AG04449 (cell line): ENCODE measurements around the gene OBSCN.
"Not testable (repeated sequence)": the region's sequence is repeated elsewhere in the genome, so short reads cannot be mapped to it uniquely, and the experiment has no call there.

Source experiments
- CTCF ChIA-PET: fragments of 350-600 bp; formaldehyde crosslinking; extraction: SDS; loops from one replicate; lab custom pipeline; 2021; ENCODE audit warnings: antibody characterized with exemption; lab: Yijun Ruan, JAX
- POLR2A ChIA-PET: fragments of 400-600, 350-600 bp; formaldehyde crosslinking; extraction: SDS; loops from one replicate; lab custom pipeline; 2020; ENCODE audit warnings: antibody characterized with exemption, inconsistent platforms; lab: Yijun Ruan, JAX
- DNase-seq: peaks from one replicate; pipeline ENCODE4 v3.0.0-alpha.2; 2010; ENCODE audit warnings: low read depth, low spot score
- H3K4me3 ChIP-seq: 2 replicates; pipeline ENCODE4 v1.5.1; 2011; ENCODE audit warnings: low read depth, mild to moderate bottlenecking, control low read depth, low read length
- TF ChIP-seq, protein P1 (sequence below): IDR thresholded peaks from one replicate; pipeline ENCODE4 v1.5.1; 2011; ENCODE audit warnings: mild to moderate bottlenecking, moderate library complexity, low read length, control low read depth, inconsistent platforms; ENCODE audit not compliant: insufficient read depth; ENCODE audit errors: missing control alignments

OBSCN gene

GRCh38 chr1:228226956-228227791, 19.3 kb downstream of the OBSCN start:
- POLR2A ChIA-PET = no interaction called here
- no peak overlapping the region for H3K4me3 ChIP-seq
- TF ChIP-seq, protein P1, sequence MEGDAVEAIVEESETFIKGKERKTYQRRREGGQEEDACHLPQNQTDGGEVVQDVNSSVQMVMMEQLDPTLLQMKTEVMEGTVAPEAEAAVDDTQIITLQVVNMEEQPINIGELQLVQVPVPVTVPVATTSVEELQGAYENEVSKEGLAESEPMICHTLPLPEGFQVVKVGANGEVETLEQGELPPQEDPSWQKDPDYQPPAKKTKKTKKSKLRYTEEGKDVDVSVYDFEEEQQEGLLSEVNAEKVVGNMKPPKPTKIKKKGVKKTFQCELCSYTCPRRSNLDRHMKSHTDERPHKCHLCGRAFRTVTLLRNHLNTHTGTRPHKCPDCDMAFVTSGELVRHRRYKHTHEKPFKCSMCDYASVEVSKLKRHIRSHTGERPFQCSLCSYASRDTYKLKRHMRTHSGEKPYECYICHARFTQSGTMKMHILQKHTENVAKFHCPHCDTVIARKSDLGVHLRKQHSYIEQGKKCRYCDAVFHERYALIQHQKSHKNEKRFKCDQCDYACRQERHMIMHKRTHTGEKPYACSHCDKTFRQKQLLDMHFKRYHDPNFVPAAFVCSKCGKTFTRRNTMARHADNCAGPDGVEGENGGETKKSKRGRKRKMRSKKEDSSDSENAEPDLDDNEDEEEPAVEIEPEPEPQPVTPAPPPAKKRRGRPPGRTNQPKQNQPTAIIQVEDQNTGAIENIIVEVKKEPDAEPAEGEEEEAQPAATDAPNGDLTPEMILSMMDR = peak; percentile 36
- CTCF ChIA-PET = interaction anchor here (0.8 to 1.5 kb wide), 3 partner anchors 10 to 96 kb away, joined by 3 read pairs; no protein-coding TSS in a partner anchor
- DNase-seq = no peak

- CTCF ChIA-PET = interaction anchor here (1.1 to 1.5 kb wide), 3 partner anchors 10 to 97 kb away, joined by 3 read pairs; no protein-coding TSS in a partner anchor
- DNase-seq, POLR2A ChIA-PET, H3K4me3 ChIP-seq: not testable (repeated sequence)
Observed at GRCh38 chr1:228228147-228228546, 20.3 kb downstream of the OBSCN start.

DNA sequence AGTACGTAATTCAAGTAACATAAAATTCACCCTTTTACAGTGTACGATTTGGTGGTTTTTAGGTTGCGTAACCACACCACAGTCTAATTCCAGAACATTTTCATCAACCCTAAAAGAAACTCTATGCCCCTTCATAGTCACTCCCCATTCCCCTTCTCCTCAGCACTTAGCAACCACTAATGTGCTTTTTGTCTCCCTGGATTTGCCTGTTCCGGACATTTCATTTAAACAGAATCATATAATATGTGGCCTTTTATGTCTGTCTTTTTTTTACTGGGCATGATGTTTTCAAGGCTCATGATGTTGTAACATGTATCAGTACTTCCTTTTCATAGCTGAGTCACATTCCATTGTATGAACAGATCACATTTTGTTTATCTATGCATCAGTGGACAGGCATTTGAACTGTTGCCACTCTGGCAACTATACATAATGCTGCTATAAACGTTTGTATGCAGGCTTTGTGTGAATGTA, 20.8 kb downstream of the OBSCN start:
- POLR2A ChIA-PET = no interaction called here
- H3K4me3 ChIP-seq = no peak overlapping the region
- TF ChIP-seq, protein P1 = no peak
- CTCF ChIA-PET = interaction anchor here (0.6 to 1.5 kb wide), 4 partner anchors 9 to 286 kb away, joined by 3 read pairs; no protein-coding TSS in a partner anchor
- peak; percentile 24 for DNase-seq

DNA sequence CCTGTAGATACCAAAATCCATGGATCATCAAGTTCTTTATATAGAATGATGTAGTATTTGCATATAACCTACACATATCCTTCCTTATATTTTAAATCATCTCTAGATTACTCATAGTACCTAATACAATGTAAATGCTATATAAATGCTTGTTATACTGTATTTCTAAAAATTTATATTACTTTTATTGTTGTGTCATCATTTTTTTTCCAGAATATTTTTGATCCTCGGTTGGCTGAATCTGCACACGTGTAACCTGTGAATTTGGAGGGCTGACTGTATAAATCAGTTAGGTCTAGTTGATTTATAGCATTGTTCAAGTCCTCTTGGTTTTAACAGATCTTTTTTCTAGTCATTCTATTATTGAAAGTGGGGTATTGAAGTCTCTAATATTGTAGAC, 23.3 kb downstream of the OBSCN start:
- ChIA-PET CTCF (interaction anchor here (0.8 kb wide), 1 partner anchor 8 kb away, joined by 3 read pairs; no protein-coding TSS in a partner anchor), POLR2A (no interaction called here)
- TF ChIP-seq, protein P1 = no peak
- DNase-seq = no peak
- H3K4me3 ChIP-seq = no peak overlapping the region

DNA sequence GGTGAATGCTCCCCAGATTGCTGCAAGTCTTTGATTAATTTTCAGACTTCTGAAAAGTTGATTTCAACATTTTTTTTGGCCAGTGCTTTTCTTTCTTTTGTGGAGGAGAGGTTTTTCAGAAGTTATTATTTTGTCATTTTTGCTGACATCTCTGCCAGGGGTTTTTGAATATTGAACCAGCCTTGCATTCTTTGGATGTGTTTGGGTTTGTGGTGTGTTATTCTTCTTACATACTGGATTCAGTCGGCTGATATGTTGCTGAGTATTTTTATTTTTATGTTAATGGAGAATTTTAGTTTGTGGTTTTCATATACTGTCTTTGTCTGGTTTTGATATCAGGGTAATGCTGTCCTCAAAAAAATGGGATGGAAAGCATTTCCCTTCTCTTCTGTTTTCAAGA, 25.3 kb downstream of the OBSCN start:
- TF ChIP-seq, protein P1 = no peak
- POLR2A ChIA-PET = no interaction called here
- no peak for DNase-seq
- H3K4me3 ChIP-seq = no peak overlapping the region
- CTCF ChIA-PET = no interaction called here

DNA sequence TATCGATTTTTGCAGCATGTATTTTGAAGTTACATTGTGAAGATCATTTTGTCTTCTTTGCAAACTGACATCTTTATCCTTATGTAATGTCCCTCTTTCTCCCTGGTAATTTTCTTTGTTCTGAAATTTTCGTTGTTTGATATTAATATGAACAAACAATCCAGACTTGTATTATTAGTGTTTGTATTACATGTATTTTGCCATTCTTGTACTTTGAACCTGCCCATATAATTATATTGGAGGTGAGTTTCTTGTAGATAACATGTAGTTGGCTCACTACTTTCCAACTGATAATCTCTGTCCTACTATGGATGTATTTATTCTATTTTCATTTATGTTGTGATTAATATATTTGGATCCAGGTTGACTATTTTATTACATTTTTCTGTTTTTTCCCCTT, 27.1 kb downstream of the OBSCN start:
- no peak for DNase-seq
- TF ChIP-seq, protein P1 = no peak
- CTCF ChIA-PET = interaction anchor here (0.7 kb wide), 1 partner anchor 29 kb away, joined by 3 read pairs; no protein-coding TSS in a partner anchor
- no peak overlapping the region for H3K4me3 ChIP-seq
- POLR2A ChIA-PET = no interaction called here
